Measurements from ENCODE around the gene ZNF391. TPM values are rescaled to one million over a fixed set of nuclear protein-coding genes. Genes with fewer than 3 reads are reported as not detected.
"Not testable (repeated sequence)": the region's sequence is repeated elsewhere in the genome, so short reads cannot be mapped to it uniquely, and the experiment has no call there.

Gene ZNF391
- total and polyA plus RNA-seq, 2 donors (not counting 1 experiment from before 2014, with no cell fraction given), result 1.3 to 4.4 TPM

GRCh38 chr6:27419363-27419762 lies 30.8 kb downstream of the ZNF391 start:
- no peak for DNase-seq
- no peak for ATAC-seq (ENCODE audit: low read depth)
- Histone ChIP-seq H3K79me2 (ENCODE audit: control insufficient read depth, insufficient read depth, low read length) (no peaks in the 10 kb centered on the region), H3K27me3 (replicated peaks in 1 of 4; ENCODE audit: control extremely low read depth in 1 of 4, control insufficient read depth in 3 of 4, insufficient read depth in 4 of 4, low read length in 3 of 4) (no peaks in the 10 kb centered on the region), H3K9ac (ENCODE audit: low read length) (no peak overlapping the region), H3K9me3 (ENCODE audit: control extremely low read depth in 1 of 3, control insufficient read depth in 2 of 3, insufficient read depth in 1 of 3, low read length in 2 of 3) (peaks cover 0 to 3% (median 0%) of the 10 kb centered on the region in 3 donors), H2AFZ (ENCODE audit: insufficient read depth, low read depth, low read length, poor library complexity, severe bottlenecking) (no peak overlapping the region), H3K4me2 (replicated peaks; ENCODE audit: low read depth, low read length, poor library complexity, severe bottlenecking) (no peak overlapping the region), H3K4me3 (ENCODE audit: control extremely low read depth in 1 of 5, extremely low read depth in 1 of 5, insufficient read depth in 1 of 5, low read depth in 2 of 5, low read length in 4 of 5) (no peak overlapping the region), H3K27ac (ENCODE audit: low read length in 2 of 2) (no peak overlapping the region), H3K4me1 (ENCODE audit: control insufficient read depth in 2 of 2, insufficient read depth in 2 of 2, low read length in 2 of 2) (no peaks in the 10 kb centered on the region), H3K36me3 (replicated peaks in 1 of 2; ENCODE audit: control extremely low read depth in 1 of 2, control insufficient read depth in 1 of 2, extremely low read depth in 1 of 2, insufficient read depth in 2 of 2, low read length in 1 of 2) (no peaks in the 10 kb centered on the region), H4K20me1 (ENCODE audit: control insufficient read depth, insufficient read depth, low read length, poor library complexity, severe bottlenecking) (no peaks in the 10 kb centered on the region)
- no peak overlapping the region for H3K4me3 Mint-ChIP-seq
- no peak for TF ChIP-seq EZH2 (IDR thresholded peaks at IDR 0.05; ENCODE audit: borderline replicate concordance, insufficient read depth, low read depth, low read length, poor library complexity, severe bottlenecking)
- TF ChIP-seq, protein P1, sequence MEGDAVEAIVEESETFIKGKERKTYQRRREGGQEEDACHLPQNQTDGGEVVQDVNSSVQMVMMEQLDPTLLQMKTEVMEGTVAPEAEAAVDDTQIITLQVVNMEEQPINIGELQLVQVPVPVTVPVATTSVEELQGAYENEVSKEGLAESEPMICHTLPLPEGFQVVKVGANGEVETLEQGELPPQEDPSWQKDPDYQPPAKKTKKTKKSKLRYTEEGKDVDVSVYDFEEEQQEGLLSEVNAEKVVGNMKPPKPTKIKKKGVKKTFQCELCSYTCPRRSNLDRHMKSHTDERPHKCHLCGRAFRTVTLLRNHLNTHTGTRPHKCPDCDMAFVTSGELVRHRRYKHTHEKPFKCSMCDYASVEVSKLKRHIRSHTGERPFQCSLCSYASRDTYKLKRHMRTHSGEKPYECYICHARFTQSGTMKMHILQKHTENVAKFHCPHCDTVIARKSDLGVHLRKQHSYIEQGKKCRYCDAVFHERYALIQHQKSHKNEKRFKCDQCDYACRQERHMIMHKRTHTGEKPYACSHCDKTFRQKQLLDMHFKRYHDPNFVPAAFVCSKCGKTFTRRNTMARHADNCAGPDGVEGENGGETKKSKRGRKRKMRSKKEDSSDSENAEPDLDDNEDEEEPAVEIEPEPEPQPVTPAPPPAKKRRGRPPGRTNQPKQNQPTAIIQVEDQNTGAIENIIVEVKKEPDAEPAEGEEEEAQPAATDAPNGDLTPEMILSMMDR (IDR thresholded peaks at IDR 0.05), result no peak
- intact Hi-C loops (cut with micrococcal nuclease), result no loop called here
- peaks cover 15% of the 10 kb centered on the region for H3K27me3 Mint-ChIP-seq
- no peaks in the 10 kb centered on the region for H3K9me3 Mint-ChIP-seq (ENCODE audit: insufficient read depth)
- no peak overlapping the region for H3K27ac Mint-ChIP-seq
- CTCF ChIA-PET, result no interaction called here
- H3K4me1 Mint-ChIP-seq, result no peaks in the 10 kb centered on the region
- POLR2A ChIA-PET, result no interaction called here

DNA sequence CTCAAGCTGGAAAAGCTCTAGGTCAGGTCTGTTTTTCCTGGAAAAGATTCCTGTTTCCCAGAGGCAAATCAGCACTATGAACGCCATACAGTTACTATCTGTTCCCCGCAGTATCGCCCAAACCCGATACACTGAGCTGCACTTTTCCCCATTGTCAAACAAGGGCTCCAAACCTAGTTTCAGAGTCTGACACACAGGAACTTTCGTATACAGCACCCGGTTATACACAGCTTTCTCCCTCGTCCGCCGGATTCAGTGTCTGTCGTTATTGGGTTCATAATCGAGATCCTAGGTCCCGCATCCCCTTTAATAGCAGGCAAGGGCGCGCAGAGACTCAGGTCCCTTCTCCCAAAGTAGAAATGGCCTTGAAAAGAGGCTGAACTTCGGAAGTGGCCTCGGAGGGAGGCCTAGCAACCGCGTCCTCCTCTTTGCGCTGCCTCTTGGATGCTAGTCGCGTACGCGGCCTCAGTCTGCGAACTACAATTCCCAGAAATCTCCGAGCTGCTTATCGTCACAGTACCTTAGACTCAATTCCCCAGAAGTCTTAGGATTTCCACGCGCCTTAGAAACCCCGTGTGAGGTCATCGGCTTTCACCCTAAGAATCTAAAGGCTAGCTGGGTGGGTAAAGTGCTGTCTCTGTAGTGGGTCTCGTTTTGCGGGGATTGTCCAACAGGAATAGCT lies 34.2 kb downstream of the ZNF391 start:
- no peaks in the 10 kb centered on the region for H3K36me3 ChIP-seq (replicated peaks in 1 of 2; ENCODE audit: control extremely low read depth in 1 of 2, control insufficient read depth in 1 of 2, extremely low read depth in 1 of 2, insufficient read depth in 2 of 2, low read length in 1 of 2)
- H3K27me3 Mint-ChIP-seq, result peaks cover 15% of the 10 kb centered on the region
- no peak overlapping the region for H3K4me3 ChIP-seq (ENCODE audit: control extremely low read depth in 1 of 5, extremely low read depth in 1 of 5, insufficient read depth in 1 of 5, low read depth in 2 of 5, low read length in 4 of 5)
- H3K9ac ChIP-seq (ENCODE audit: low read length), result no peak overlapping the region
- no peaks in the 10 kb centered on the region for H3K4me1 Mint-ChIP-seq
- DNase-seq (no peak), ATAC-seq (ENCODE audit: low read depth) (no peak)
- WGBS (ENCODE audit: insufficient coverage), result 80% methylated on average over 23 of the region's 32 CpGs
- no peaks in the 10 kb centered on the region for H3K27me3 ChIP-seq (replicated peaks in 1 of 4; ENCODE audit: control extremely low read depth in 1 of 4, control insufficient read depth in 3 of 4, insufficient read depth in 4 of 4, low read length in 3 of 4)
- H3K4me1 ChIP-seq (ENCODE audit: control insufficient read depth in 2 of 2, insufficient read depth in 2 of 2, low read length in 2 of 2), result no peaks in the 10 kb centered on the region
- H3K4me3 Mint-ChIP-seq, result no peak overlapping the region
- no peaks in the 10 kb centered on the region for H3K9me3 Mint-ChIP-seq (ENCODE audit: insufficient read depth)
- peaks cover 0 to 3% (median 0%) of the 10 kb centered on the region in 3 donors for H3K9me3 ChIP-seq (ENCODE audit: control extremely low read depth in 1 of 3, control insufficient read depth in 2 of 3, insufficient read depth in 1 of 3, low read length in 2 of 3)
- POLR2A ChIA-PET, result no interaction called here
- TF ChIP-seq EZH2 (IDR thresholded peaks at IDR 0.05; ENCODE audit: borderline replicate concordance, insufficient read depth, low read depth, low read length, poor library complexity, severe bottlenecking), result no peak
- TF ChIP-seq, protein P1 (IDR thresholded peaks at IDR 0.05), result no peak
- H4K20me1 ChIP-seq (ENCODE audit: control insufficient read depth, insufficient read depth, low read length, poor library complexity, severe bottlenecking), result no peaks in the 10 kb centered on the region
- no peaks in the 10 kb centered on the region for H3K79me2 ChIP-seq (ENCODE audit: control insufficient read depth, insufficient read depth, low read length)
- intact Hi-C loops (cut with micrococcal nuclease), result no loop called here
- no peak overlapping the region for H2AFZ ChIP-seq (ENCODE audit: insufficient read depth, low read depth, low read length, poor library complexity, severe bottlenecking)
- no peak overlapping the region for H3K27ac Mint-ChIP-seq
- H3K4me2 ChIP-seq (replicated peaks; ENCODE audit: low read depth, low read length, poor library complexity, severe bottlenecking), result no peak overlapping the region
- CTCF ChIA-PET, result no interaction called here
- no peak overlapping the region for H3K27ac ChIP-seq (ENCODE audit: low read length in 2 of 2)

DNA sequence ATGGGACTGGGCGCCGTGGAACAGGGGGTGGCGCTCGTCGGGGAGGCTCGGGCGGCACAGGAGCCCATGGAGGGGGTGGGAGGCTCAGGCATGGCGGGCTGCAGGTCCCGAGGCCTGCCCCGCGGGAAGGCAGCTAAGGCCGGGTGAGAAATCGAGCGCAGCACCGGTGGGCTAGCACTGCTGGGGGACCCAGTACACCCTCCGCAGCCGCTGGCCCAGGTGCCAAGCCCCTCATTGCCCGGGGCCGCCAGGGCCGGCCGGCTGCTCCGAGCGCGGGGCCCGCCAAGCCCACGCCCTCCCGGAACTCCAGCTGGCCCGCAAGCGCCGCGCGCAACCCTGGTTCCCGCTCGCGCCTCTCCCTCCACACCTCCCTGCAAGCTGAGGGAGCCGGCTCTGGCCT lies 36.3 kb downstream of the ZNF391 start:
- H4K20me1 ChIP-seq (ENCODE audit: control insufficient read depth, insufficient read depth, low read length, poor library complexity, severe bottlenecking); CTCF ChIA-PET; H3K9me3 Mint-ChIP-seq (ENCODE audit: insufficient read depth); intact Hi-C loops (cut with micrococcal nuclease); H3K27ac Mint-ChIP-seq; H3K27ac ChIP-seq (ENCODE audit: low read length in 2 of 2); POLR2A ChIA-PET; H3K9ac ChIP-seq (ENCODE audit: low read length); H3K4me3 ChIP-seq (ENCODE audit: control extremely low read depth in 1 of 5, extremely low read depth in 1 of 5, insufficient read depth in 1 of 5, low read depth in 2 of 5, low read length in 4 of 5); H3K27me3 ChIP-seq (replicated peaks in 1 of 4; ENCODE audit: control extremely low read depth in 1 of 4, control insufficient read depth in 3 of 4, insufficient read depth in 4 of 4, low read length in 3 of 4); H3K4me2 ChIP-seq (replicated peaks; ENCODE audit: low read depth, low read length, poor library complexity, severe bottlenecking); H3K4me1 ChIP-seq (ENCODE audit: control insufficient read depth in 2 of 2, insufficient read depth in 2 of 2, low read length in 2 of 2); H3K36me3 ChIP-seq (replicated peaks in 1 of 2; ENCODE audit: control extremely low read depth in 1 of 2, control insufficient read depth in 1 of 2, extremely low read depth in 1 of 2, insufficient read depth in 2 of 2, low read length in 1 of 2); H3K9me3 ChIP-seq (ENCODE audit: control extremely low read depth in 1 of 3, control insufficient read depth in 2 of 3, insufficient read depth in 1 of 3, low read length in 2 of 3); H3K4me1 Mint-ChIP-seq; H2AFZ ChIP-seq (ENCODE audit: insufficient read depth, low read depth, low read length, poor library complexity, severe bottlenecking); H3K4me3 Mint-ChIP-seq; H3K79me2 ChIP-seq (ENCODE audit: control insufficient read depth, insufficient read depth, low read length); DNase-seq; ATAC-seq (ENCODE audit: low read depth): not testable (repeated sequence)
- WGBS (ENCODE audit: insufficient coverage), result 93% methylated on average over 31 of the region's 36 CpGs
- H3K27me3 Mint-ChIP-seq, result peaks cover 11% of the 10 kb centered on the region

All from B cell (primary cell).